Large intestine (tissue), 12 donors: Measurements from ENCODE around the gene IFIH1. TPM values are rescaled to one million over a fixed set of nuclear protein-coding genes. Genes with fewer than 3 reads are reported as not detected.

Experiments
- DNase-seq, 2 donors: peaks; one replicate each; pipeline versions ENCODE4 v3.0.0 to v3.0.0-alpha.2; 2013
- H3K27ac ChIP-seq: one replicate; pipeline ENCODE4 v1.5.1; 2013; ENCODE audit warnings: low read length
- H3K27me3 ChIP-seq: 2 replicates; pipeline ENCODE4 v1.6.1; 2013; ENCODE audit warnings: low read length; ENCODE audit not compliant: control insufficient read depth, insufficient read depth
- H3K36me3 ChIP-seq: 2 replicates; pipeline ENCODE4 v1.6.1; 2013; ENCODE audit warnings: low read length; ENCODE audit not compliant: control insufficient read depth, insufficient read depth
- H3K4me1 ChIP-seq: one replicate; pipeline ENCODE4 v1.6.1; 2013; ENCODE audit warnings: low read length; ENCODE audit not compliant: control insufficient read depth, insufficient read depth
- H3K4me3 ChIP-seq: one replicate; pipeline ENCODE4 v1.5.1; 2013; ENCODE audit warnings: low read length
- H3K9me3 ChIP-seq: one replicate; pipeline ENCODE4 v1.6.1; 2013; ENCODE audit warnings: mild to moderate bottlenecking, low read depth, low read length, moderate library complexity; ENCODE audit not compliant: control insufficient read depth
- WGBS: methylation state at CpG from one replicate; pipeline ENCODE4 v1.1.5; 2013; ENCODE audit warnings: low lambda C conversion rate; ENCODE audit not compliant: insufficient coverage; 5-methylcytosine and 5-hydroxymethylcytosine counted together
- long read RNA-seq, 11 donors: transcript quantifications; one replicate each; lab custom pipeline, GENCODE V29; 2026
- polyA plus RNA-seq: library from polyadenylated mRNA; unstranded; fragments of 120-200 nt; gene quantifications from one replicate; pipeline ENCODE4 v1.2.1, GENCODE V29; 2013

Gene IFIH1
- polyA plus RNA-seq: 17.6 TPM
- long read RNA-seq, donor 1, partial matches to known transcripts: 27 of 27 reads
- long read RNA-seq, donor 1, other reads (novel, unspliced or antisense): 0 of 27 reads
- long read RNA-seq, donor 2, partial matches to known transcripts: 0 of 4 reads
- long read RNA-seq, donor 2, other reads (novel, unspliced or antisense): 0 of 4 reads
- long read RNA-seq, donor 3: 0 reads
- long read RNA-seq, donor 4: 0 reads
- long read RNA-seq, donor 5, partial matches to known transcripts: 0 of 1 reads
- long read RNA-seq, donor 5, other reads (novel, unspliced or antisense): 0 of 1 reads
- long read RNA-seq, donor 6, partial matches to known transcripts: 0 of 3 reads
- long read RNA-seq, donor 6, other reads (novel, unspliced or antisense): 0 of 3 reads
- long read RNA-seq, donor 7, partial matches to known transcripts: 0 of 1 reads
- long read RNA-seq, donor 7, other reads (novel, unspliced or antisense): 0 of 1 reads
- long read RNA-seq, donor 8, transcript IFIH1-205 (2 exons, 791 nt): major isoform, 5 of 5 reads
- long read RNA-seq, donor 8, partial matches to known transcripts: 0 of 5 reads
- long read RNA-seq, donor 8, other reads (novel, unspliced or antisense): 0 of 5 reads
- long read RNA-seq, donor 9, partial matches to known transcripts: 0 of 3 reads
- long read RNA-seq, donor 9, other reads (novel, unspliced or antisense): 0 of 3 reads
- long read RNA-seq, donor 10, partial matches to known transcripts: 6 of 60 reads
- long read RNA-seq, donor 10, other reads (novel, unspliced or antisense): 49 of 60 reads
- long read RNA-seq, donor 11: 0 reads

DNA sequence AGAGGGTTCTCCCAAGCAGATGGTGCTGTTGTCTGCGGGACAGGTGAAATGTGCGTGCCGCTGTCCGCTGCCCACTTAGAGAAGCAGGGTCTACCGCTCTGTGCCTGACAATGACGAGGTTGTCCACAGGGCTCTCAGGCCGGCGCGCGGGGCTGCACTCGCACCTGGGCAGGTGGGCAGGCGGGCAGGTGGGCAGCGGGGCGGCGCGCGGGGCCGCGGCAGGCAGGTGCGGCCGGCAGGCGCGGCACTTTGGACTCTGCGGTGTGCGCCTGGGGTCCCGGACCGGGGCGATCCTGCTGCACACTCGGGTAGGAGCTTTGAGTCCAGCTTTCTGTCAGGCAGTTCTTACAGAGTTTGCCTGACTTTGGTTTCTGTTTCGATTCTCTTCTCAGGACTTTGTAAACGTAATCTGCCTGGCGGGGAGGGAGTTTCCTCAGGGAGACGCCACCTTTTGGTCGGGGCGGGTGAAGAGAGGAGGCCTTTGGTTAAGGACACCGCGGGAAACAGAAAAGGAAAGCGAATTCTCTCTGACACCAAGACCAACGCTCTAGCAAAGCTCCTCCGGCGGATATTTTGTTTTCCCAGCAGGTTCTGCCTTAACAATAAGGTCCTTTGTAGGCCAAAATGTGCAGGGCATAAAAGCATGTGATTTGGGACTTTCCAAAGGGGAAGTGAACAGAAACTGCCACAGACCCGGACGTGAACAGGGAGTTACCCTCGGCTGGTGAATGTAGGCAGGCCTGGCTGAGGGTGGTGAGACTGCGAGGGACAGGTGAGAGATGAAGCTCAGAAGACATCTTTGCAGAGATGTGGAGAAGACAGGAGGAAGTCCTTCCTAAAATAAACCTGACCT lies at the start of gene IFIH1:
TSS of gene IFIH1 (minus strand) at position 357 of the 853 bp plus-strand sequence. CDS start 377 bp downstream, outside the sequence.
- no CpG with 5 or more reads among the region's 45 CpGs for WGBS
- DNase-seq: peak; percentile 92 to 97
- Histone ChIP-seq H3K27me3 (no peaks in the 10 kb centered on the region), H3K36me3 (no peaks in the 10 kb centered on the region), H3K4me3 (peak within 1 kb of the TSS; percentile 68), H3K9me3 (no peaks in the 10 kb centered on the region), H3K4me1 (peaks cover 16% of the 10 kb centered on the region), H3K27ac (peak within 1 kb of the TSS; percentile 95)

DNA sequence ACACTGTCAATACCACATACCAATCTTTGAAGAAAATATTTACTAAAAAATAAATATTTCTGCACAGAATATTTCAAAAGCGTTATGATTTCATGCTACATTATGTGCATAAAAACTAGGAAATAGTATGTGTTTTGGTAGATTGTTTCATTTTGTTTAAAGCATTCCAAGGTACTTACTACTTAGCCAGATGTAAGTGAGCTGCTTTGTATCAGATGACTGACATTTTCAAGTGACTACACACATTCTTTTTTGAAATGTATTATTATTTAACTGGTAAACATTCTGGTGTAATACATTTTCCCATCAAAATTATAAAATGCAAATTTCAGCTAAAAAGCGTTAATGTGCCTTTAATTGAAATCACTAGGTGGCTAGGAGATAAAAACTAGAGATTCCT lies 46.9 kb upstream of the IFIH1 start:
- H3K9me3 ChIP-seq: no peaks in the 10 kb centered on the region
- H3K36me3 ChIP-seq: no peaks in the 10 kb centered on the region
- no peaks in the 10 kb centered on the region for H3K4me1 ChIP-seq
- no peak overlapping the region for H3K4me3 ChIP-seq
- no peak for DNase-seq
- 76% methylated on average over 2 of the region's 2 CpGs for WGBS
- no peak overlapping the region for H3K27ac ChIP-seq
- H3K27me3 ChIP-seq: no peaks in the 10 kb centered on the region

DNA sequence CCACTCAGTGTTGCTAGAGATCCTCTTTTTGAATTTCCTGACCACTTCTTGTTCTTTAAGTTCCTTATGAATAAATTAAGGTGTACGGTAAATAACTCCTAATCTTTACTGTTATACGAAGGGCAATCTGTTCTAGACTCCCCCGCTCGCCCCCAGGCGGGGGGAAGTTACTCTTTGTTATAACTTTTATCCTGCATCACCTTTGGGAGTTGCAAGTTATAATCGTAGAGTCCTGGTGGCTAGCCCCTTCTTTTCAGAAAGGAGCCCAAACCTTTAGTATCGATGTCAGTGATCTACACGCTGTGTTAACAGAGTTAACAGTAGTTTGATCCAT lies 26.1 kb upstream of the IFIH1 start:
- DNase-seq: no peak
- no peaks in the 10 kb centered on the region for H3K36me3 ChIP-seq

DNA sequence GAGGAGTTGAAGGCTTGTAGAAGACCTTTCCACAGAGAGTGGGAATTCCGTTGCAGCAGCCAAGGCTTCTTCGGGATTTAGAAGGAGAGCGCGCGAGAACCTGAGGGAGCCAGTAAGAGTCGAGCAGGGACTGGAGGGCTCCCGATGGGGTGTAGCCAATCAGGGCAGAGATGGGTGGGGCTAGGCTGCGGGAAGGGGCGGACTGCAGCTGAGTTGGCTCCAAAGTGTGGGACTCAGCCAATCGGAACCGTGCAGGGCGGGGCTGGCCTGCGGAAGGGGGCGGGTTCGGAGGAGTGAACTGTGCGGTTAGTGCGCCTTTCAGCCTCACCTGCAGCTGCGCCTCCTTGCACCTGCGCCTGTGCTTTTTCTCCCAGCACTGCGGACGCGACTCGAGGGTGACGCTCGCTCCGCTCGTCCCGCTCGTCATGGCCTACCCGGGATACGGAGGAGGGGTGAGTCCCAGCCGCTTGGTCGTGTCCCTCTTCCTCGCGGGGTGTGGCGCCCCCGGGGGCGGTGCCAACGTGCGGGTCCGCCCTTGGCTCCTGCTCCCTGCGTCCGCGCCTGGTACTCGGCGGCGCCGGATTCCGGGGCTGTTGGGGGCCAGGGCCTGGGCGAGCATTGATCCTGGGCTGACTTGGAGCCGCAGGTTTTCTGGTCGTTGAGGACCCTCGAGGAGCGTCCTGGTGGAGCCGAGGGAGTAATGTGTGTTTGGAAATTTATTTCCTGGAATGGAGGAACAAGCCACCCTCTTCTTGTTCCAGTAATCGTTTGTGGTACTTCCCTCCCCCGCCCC lies 25.5 kb upstream of the IFIH1 start, which contains the start of gene GCA:
TSS of gene GCA (plus strand) at position 309 of the 793 bp plus-strand sequence. CDS start at position 426, 117 bp downstream.
- DNase-seq: peak; percentile 97 to 99
- H3K36me3 ChIP-seq: no peaks in the 10 kb centered on the region
- peaks cover 4% of the 10 kb centered on the region for H3K4me1 ChIP-seq
- H3K27ac ChIP-seq: peak within 1 kb of the TSS; percentile 91
- H3K27me3 ChIP-seq: no peaks in the 10 kb centered on the region
- H3K4me3 ChIP-seq: peak within 1 kb of the TSS; percentile 86
- H3K9me3 ChIP-seq: no peaks in the 10 kb centered on the region
- 0% methylated on average over 4 of the region's 57 CpGs for WGBS

More for the DNA sequence above, 26.1 kb upstream of the IFIH1 start:
- Histone ChIP-seq H3K9me3 (no peaks in the 10 kb centered on the region), H3K27me3 (no peaks in the 10 kb centered on the region), H3K4me1 (peaks cover 4% of the 10 kb centered on the region), H3K4me3 (peak overlapping the region; percentile 86), H3K27ac (peak overlapping the region; percentile 91)
- 0% methylated on average over 1 of the region's 8 CpGs for WGBS

DNA sequence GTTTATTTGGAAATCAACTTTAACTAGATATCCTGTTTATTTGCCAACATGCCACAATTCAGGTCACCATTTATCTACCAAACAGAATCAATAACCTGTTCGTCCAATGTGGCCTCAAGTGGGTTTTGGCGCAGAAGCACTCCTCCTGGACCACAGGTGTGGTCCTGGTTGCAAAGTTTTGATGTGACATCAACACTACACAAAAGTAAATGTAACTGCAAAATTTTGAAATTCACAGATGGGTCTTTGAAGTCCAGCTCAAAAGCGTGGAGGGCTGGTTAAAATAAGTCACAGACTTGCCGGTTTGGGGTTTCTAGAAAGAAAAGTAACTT lies 25.0 kb upstream of the IFIH1 start:
- H3K4me3 ChIP-seq: peak overlapping the region; percentile 86
- no CpG with 5 or more reads among the region's 4 CpGs for WGBS
- peak overlapping the region; percentile 20 for H3K27ac ChIP-seq
- H3K36me3 ChIP-seq: no peaks in the 10 kb centered on the region
- H3K27me3 ChIP-seq: no peaks in the 10 kb centered on the region
- no peak for DNase-seq
- no peaks in the 10 kb centered on the region for H3K9me3 ChIP-seq
- peaks cover 4% of the 10 kb centered on the region for H3K4me1 ChIP-seq

DNA sequence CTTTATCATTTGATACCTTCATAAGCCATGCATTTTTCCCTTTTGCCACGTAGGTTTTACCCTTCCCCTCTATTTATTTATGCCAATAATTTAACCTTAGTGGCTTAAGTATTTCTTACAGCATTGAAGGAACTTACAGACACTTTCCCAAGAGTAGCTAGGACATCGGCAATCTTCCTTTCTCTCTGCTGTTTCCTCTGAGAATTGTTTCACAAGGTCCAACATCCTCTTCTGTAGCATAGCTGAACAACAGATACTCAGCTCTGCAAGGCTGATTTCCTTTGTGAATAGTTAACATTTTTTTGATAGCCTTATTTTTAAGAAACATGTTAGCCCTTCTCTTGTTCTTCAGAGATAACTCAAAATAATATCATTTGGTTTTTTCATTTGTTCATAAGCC lies 24.4 kb upstream of the IFIH1 start:
- peaks cover 4% of the 10 kb centered on the region for H3K4me1 ChIP-seq
- 83% methylated on average over 2 of the region's 2 CpGs for WGBS
- H3K9me3 ChIP-seq: no peaks in the 10 kb centered on the region
- no peak overlapping the region for H3K4me3 ChIP-seq
- no peak overlapping the region for H3K27ac ChIP-seq
- H3K27me3 ChIP-seq: no peaks in the 10 kb centered on the region
- H3K36me3 ChIP-seq: no peaks in the 10 kb centered on the region
- no peak for DNase-seq

DNA sequence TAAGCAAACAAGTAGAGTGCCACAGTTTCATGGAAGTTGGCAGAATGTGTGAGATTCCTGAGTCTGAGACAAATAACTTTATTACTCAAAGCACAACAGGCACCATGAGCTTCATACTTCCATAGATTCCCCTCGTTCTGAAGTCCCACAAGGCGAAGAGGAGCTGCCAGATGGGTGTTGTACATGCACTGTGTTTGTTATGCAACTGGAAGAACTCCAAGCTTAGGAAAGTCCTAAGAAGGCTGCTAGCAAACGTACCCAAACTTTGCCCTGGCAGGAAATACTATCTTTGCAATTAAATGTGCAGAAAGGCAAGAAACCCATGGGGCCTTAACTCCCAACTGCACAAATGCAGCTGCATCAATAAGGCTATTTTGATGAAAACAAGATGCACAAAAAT lies 23.8 kb upstream of the IFIH1 start:
- H3K27me3 ChIP-seq: no peaks in the 10 kb centered on the region
- no peak for DNase-seq
- H3K36me3 ChIP-seq: no peaks in the 10 kb centered on the region
- no peaks in the 10 kb centered on the region for H3K9me3 ChIP-seq
- no CpG with 5 or more reads among the region's 3 CpGs for WGBS
- peaks cover 4% of the 10 kb centered on the region for H3K4me1 ChIP-seq
- no peak overlapping the region for H3K4me3 ChIP-seq
- no peak overlapping the region for H3K27ac ChIP-seq

DNA sequence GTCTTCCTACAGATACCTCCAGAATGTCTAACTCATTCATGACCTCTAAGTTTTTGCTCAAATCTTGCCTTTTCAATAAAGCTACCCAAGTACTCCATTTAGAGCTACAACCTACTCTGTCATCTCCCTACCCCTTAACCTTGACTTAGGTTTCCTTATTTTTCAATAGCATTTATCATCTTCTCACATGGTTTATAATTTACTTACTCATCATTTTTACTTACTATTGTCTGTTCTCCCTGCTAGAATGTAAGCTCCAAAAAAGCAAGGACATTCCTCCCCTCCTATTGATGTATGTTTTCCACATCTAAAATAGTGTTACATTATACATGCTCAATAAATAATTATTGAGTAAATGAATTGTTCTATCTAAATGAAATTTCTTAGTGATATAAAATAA lies 22.3 kb upstream of the IFIH1 start:
- no peak overlapping the region for H3K4me3 ChIP-seq
- H3K27me3 ChIP-seq: no peaks in the 10 kb centered on the region
- no peak overlapping the region for H3K27ac ChIP-seq
- no peaks in the 10 kb centered on the region for H3K36me3 ChIP-seq
- no peaks in the 10 kb centered on the region for H3K9me3 ChIP-seq
- DNase-seq: no peak
- peaks cover 4% of the 10 kb centered on the region for H3K4me1 ChIP-seq

DNA sequence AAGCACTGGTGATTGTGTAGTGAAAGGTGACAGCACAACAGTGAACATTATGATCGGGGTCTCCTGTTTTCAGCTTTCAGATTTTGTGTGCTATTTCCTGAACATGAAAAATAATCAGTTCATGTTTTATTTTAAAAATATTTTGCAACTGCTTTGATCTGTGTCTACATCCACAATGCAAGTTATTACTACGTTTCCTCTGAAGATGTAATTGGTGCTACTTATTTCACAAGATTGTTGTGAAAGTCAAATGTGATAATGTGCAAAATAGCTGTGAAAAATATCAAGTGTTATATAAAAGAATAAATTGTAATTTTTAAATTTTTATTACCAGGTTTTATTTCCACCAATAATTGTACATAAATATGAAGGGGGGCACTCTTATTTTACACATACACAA lies 19.4 kb upstream of the IFIH1 start:
- H3K27me3 ChIP-seq: no peaks in the 10 kb centered on the region
- no peak for DNase-seq
- no peaks in the 10 kb centered on the region for H3K36me3 ChIP-seq
- H3K4me3 ChIP-seq: no peak overlapping the region
- no peak overlapping the region for H3K27ac ChIP-seq
- H3K9me3 ChIP-seq: no peaks in the 10 kb centered on the region
- no peaks in the 10 kb centered on the region for H3K4me1 ChIP-seq
- 100% methylated on average over 1 of the region's 2 CpGs for WGBS
